ENCODE data around the gene CYP26C1. TPM values are rescaled to one million over a fixed set of nuclear protein-coding genes. Genes with fewer than 3 reads are reported as not detected.

The CYP26C1 gene
- total and polyA plus RNA-seq, 9 of the 15 experiments (the other 6 are each of a cell fraction or from before 2014, with no cell fraction given): 0.07 to 0.09 (median 0.07) TPM; not detected in 6

DNA sequence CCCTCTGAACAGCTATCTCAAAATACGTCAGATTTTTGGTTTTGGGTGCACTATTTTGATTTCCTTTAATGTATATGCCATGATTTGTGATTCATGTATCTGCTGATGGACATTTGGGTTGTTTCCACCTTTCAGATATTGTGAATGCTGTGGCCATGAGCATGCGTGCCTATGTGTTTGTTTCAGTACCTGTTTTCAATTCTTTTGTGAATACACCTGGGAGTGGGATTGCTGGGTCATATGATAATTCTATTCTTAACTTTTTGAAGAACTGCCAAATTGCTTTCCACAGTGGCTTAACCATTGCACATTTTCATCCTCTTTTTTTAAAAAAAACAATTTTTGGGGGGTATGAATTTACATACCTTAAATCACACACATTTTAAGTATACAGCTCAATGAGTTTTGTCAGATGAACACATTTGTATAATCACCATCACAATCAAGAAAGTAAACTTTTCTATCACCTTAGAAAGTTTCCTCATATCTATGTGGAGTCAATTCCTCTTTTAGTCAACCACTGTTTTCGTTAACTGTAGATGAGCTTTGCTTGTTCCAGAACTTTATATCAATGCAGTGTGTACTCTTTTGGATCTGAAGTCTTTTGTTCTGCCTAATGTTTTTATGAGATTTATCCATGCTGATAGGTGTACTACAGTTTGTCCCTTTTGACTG, 50.0 kb downstream of the CYP26C1 start:
- H3K79me2 ChIP-seq (ENCODE audit: control insufficient read depth, insufficient read depth, low read length): no peaks in the 10 kb centered on the region
- no peaks in the 10 kb centered on the region for H3K36me3 ChIP-seq (ENCODE audit: control insufficient read depth, insufficient read depth, low read length)
- H3K9ac ChIP-seq (ENCODE audit: insufficient read depth in 1 of 2, low read depth in 2 of 2, low read length in 2 of 2): no peak overlapping the region
- DNase-seq (ENCODE audit: extremely low read depth in 1 of 4, low spot score in 3 of 4): no peak
- no peak overlapping the region for H2AFZ ChIP-seq (ENCODE audit: low read depth, low read length)
- in situ Hi-C loops (cut with MboI) (no loop called here), intact Hi-C loops (cut with micrococcal nuclease) (loop anchor here (10.0 kb wide), 1 partner anchor 174 kb away; no protein-coding TSS in a partner anchor)
- no peak overlapping the region for H3K4me3 ChIP-seq
- no peak for FAIRE-seq
- TF ChIP-seq MAZ (CRISPR knock-in tag; conservative IDR thresholded peaks at IDR 0.05 in 1 of 2, IDR thresholded peaks at IDR 0.05 in 1 of 2) (no peak), ZNF507 (tag; conservative IDR thresholded peaks at IDR 0.05) (no peak), GABPA (tag; conservative IDR thresholded peaks at IDR 0.05; ENCODE audit: low read depth) (no peak), KAT8 (IDR thresholded peaks at IDR 0.05; ENCODE audit: low read depth) (no peak), SIN3A (IDR thresholded peaks at IDR 0.05; ENCODE audit: borderline replicate concordance in 2 of 2, control insufficient read depth in 1 of 2, low read depth in 2 of 2, low read length in 2 of 2) (no peak), L3MBTL2 (IDR thresholded peaks at IDR 0.05) (no peak)
- TF ChIP-seq, protein P1, sequence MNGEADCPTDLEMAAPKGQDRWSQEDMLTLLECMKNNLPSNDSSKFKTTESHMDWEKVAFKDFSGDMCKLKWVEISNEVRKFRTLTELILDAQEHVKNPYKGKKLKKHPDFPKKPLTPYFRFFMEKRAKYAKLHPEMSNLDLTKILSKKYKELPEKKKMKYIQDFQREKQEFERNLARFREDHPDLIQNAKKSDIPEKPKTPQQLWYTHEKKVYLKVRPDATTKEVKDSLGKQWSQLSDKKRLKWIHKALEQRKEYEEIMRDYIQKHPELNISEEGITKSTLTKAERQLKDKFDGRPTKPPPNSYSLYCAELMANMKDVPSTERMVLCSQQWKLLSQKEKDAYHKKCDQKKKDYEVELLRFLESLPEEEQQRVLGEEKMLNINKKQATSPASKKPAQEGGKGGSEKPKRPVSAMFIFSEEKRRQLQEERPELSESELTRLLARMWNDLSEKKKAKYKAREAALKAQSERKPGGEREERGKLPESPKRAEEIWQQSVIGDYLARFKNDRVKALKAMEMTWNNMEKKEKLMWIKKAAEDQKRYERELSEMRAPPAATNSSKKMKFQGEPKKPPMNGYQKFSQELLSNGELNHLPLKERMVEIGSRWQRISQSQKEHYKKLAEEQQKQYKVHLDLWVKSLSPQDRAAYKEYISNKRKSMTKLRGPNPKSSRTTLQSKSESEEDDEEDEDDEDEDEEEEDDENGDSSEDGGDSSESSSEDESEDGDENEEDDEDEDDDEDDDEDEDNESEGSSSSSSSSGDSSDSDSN (IDR thresholded peaks at IDR 0.05; ENCODE audit: borderline replicate concordance in 1 of 2, low read depth in 2 of 2, low read length in 2 of 2): no peak
- H3K4me1 ChIP-seq (replicated peaks in 1 of 2; ENCODE audit: control insufficient read depth in 2 of 2, insufficient read depth in 2 of 2, low read length in 2 of 2): no peaks in the 10 kb centered on the region
- CTCF ChIA-PET (ENCODE audit: low intra/inter-chr PET ratio): no interaction called here
- H3K27me3 ChIP-seq (ENCODE audit: control insufficient read depth in 2 of 2, insufficient read depth in 2 of 2, low read length in 2 of 2): no peaks in the 10 kb centered on the region; a peak in 1 of 5 replicates
- 24% methylated on average over 3 of the region's 3 CpGs for WGBS (ENCODE audit: insufficient coverage, low coverage, missing lambda C conversion rate)
- H3K4me2 ChIP-seq (ENCODE audit: insufficient read depth, low read length): no peak overlapping the region
- no peak overlapping the region for H3K27ac ChIP-seq (ENCODE audit: extremely low read depth, low read depth, low read length)
- POLR2A ChIA-PET: no interaction called here
- H4K20me1 ChIP-seq (replicated peaks; ENCODE audit: control insufficient read depth, insufficient read depth, low read length): no peaks in the 10 kb centered on the region
- ATAC-seq: no peak
- BruUV-seq (replicated peaks): no TSS peak
- H3K9me1 ChIP-seq (ENCODE audit: control insufficient read depth, insufficient read depth, low read length): no peaks in the 10 kb centered on the region
- H3K9me3 ChIP-seq (replicated peaks; ENCODE audit: control insufficient read depth, insufficient read depth, low read depth, low read length): no peaks in the 10 kb centered on the region

All from K562 (cell line).